ENCODE results near the gene NPTN.

The NPTN gene

DNA sequence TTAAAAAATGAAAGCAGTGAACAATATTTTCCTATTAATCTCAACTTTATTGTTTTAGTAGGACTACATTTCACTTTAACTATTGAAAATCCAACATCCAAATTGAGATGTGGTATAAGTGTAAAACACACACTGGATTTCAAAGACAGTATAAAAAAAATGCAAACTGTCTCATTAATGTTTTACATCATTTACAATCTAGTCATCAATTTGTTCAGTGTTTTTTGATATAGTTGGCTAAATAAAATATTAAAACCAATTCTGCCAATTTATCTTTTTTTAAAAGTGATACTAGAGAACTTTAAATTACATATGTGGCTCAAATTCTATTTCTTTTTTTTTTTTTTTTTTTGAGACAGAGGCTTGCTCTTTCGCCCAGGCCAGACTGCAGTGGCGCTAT lies 95.1 kb downstream of the NPTN start:
- TF ChIP-seq, protein P1, sequence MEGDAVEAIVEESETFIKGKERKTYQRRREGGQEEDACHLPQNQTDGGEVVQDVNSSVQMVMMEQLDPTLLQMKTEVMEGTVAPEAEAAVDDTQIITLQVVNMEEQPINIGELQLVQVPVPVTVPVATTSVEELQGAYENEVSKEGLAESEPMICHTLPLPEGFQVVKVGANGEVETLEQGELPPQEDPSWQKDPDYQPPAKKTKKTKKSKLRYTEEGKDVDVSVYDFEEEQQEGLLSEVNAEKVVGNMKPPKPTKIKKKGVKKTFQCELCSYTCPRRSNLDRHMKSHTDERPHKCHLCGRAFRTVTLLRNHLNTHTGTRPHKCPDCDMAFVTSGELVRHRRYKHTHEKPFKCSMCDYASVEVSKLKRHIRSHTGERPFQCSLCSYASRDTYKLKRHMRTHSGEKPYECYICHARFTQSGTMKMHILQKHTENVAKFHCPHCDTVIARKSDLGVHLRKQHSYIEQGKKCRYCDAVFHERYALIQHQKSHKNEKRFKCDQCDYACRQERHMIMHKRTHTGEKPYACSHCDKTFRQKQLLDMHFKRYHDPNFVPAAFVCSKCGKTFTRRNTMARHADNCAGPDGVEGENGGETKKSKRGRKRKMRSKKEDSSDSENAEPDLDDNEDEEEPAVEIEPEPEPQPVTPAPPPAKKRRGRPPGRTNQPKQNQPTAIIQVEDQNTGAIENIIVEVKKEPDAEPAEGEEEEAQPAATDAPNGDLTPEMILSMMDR (IDR thresholded peaks at IDR 0.05; ENCODE audit: insufficient read depth, low read length, poor library complexity, severe bottlenecking): no peak
- no peak for TF ChIP-seq EZH2phosphoT487 (conservative IDR thresholded peaks at IDR 0.05; ENCODE audit: low read length)

DNA sequence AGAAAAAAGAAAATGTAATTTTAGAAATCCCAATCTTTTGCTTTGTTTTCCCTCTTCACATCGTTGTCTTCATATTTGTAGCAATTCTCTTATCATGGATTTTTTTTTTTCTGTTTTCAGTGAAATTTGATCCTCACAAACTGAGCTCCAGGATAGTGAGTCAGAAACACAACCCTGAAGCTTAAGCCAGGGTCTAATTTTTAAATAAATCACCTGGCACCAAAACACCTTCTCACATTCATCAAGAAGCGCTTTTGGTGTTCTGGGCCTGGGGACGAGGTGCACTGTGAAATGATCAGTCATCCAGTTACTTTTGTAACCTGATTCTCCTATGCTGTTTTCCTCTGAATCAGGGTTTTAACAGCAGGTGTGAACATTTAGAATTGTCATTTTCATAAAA lies 102.5 kb downstream of the NPTN start:
- Histone ChIP-seq H3F3A (ENCODE audit: insufficient read depth) (no peaks in the 10 kb centered on the region), H3K4me3 (ENCODE audit: insufficient read depth, low read length, poor library complexity, severe bottlenecking) (no peak overlapping the region), H4K20me1 (ENCODE audit: low read depth, low read length) (no peaks in the 10 kb centered on the region), H3K4me2 (ENCODE audit: low read depth, low read length, poor library complexity, severe bottlenecking) (no peak overlapping the region), H3K27ac (ENCODE audit: low read depth, low read length) (no peak overlapping the region), H3K36me3 (ENCODE audit: low read length) (no peaks in the 10 kb centered on the region), H3K9ac (ENCODE audit: low read length) (no peak overlapping the region), H3K79me2 (ENCODE audit: insufficient read depth, low read length) (no peaks in the 10 kb centered on the region), H3K9me2 (replicated peaks; ENCODE audit: insufficient read depth, low read length) (no peaks in the 10 kb centered on the region), H3K27me3 (ENCODE audit: low read length) (no peaks in the 10 kb centered on the region), H3K9me3 (ENCODE audit: insufficient read depth, low read length) (no peaks in the 10 kb centered on the region), H2AFZ (ENCODE audit: low read depth, low read length, severe bottlenecking) (no peak overlapping the region)
- TF ChIP-seq, protein P1 (IDR thresholded peaks at IDR 0.05; ENCODE audit: insufficient read depth, low read length, poor library complexity, severe bottlenecking): no peak
- no peak for TF ChIP-seq EZH2phosphoT487 (conservative IDR thresholded peaks at IDR 0.05; ENCODE audit: low read length)

More for the DNA sequence above, 95.1 kb downstream of the NPTN start:
- Histone ChIP-seq H3K4me2 (ENCODE audit: low read depth, low read length, poor library complexity, severe bottlenecking) (no peak overlapping the region), H3K36me3 (ENCODE audit: low read length) (no peaks in the 10 kb centered on the region), H3K4me3 (ENCODE audit: insufficient read depth, low read length, poor library complexity, severe bottlenecking) (no peak overlapping the region), H2AFZ (ENCODE audit: low read depth, low read length, severe bottlenecking) (no peak overlapping the region), H4K20me1 (ENCODE audit: low read depth, low read length) (no peaks in the 10 kb centered on the region), H3K79me2 (ENCODE audit: insufficient read depth, low read length) (no peaks in the 10 kb centered on the region), H3F3A (ENCODE audit: insufficient read depth) (no peaks in the 10 kb centered on the region), H3K9me3 (ENCODE audit: insufficient read depth, low read length) (no peaks in the 10 kb centered on the region), H3K27me3 (ENCODE audit: low read length) (no peaks in the 10 kb centered on the region), H3K27ac (ENCODE audit: low read depth, low read length) (no peak overlapping the region), H3K9me2 (replicated peaks; ENCODE audit: insufficient read depth, low read length) (no peaks in the 10 kb centered on the region), H3K9ac (ENCODE audit: low read length) (no peak overlapping the region)

DNA sequence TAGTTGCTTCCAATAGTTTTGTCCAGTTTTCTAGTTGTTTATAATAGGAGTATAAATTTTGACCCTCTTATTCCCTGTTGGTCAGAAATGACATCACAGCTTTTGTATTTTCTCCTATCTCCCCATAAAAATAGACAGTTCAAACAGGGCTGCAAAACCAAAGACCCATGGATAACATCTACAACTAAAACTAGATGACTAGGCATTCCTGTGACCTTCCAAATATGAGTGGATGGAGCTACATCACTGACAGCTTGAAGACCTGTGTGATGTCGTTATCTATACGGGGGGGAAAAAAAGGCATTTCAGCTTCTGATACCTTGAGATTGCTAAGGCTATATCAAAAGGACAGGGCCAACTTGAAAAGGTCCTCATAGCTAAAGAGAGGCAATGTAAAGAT lies 105.6 kb downstream of the NPTN start:
- Histone ChIP-seq H3K9ac (ENCODE audit: low read length) (no peak overlapping the region), H3F3A (ENCODE audit: insufficient read depth) (no peaks in the 10 kb centered on the region), H3K79me2 (ENCODE audit: insufficient read depth, low read length) (no peaks in the 10 kb centered on the region), H3K4me2 (ENCODE audit: low read depth, low read length, poor library complexity, severe bottlenecking) (no peak overlapping the region), H2AFZ (ENCODE audit: low read depth, low read length, severe bottlenecking) (no peak overlapping the region), H3K27ac (ENCODE audit: low read depth, low read length) (no peak overlapping the region), H3K9me3 (ENCODE audit: insufficient read depth, low read length) (no peaks in the 10 kb centered on the region), H3K27me3 (ENCODE audit: low read length) (no peaks in the 10 kb centered on the region), H3K36me3 (ENCODE audit: low read length) (no peaks in the 10 kb centered on the region), H4K20me1 (ENCODE audit: low read depth, low read length) (no peaks in the 10 kb centered on the region), H3K4me3 (ENCODE audit: insufficient read depth, low read length, poor library complexity, severe bottlenecking) (no peak overlapping the region), H3K9me2 (replicated peaks; ENCODE audit: insufficient read depth, low read length) (no peaks in the 10 kb centered on the region)
- TF ChIP-seq, protein P1 (IDR thresholded peaks at IDR 0.05; ENCODE audit: insufficient read depth, low read length, poor library complexity, severe bottlenecking): no peak
- no peak for TF ChIP-seq EZH2phosphoT487 (conservative IDR thresholded peaks at IDR 0.05; ENCODE audit: low read length)

Measured in SU-DHL-6 (cell line).